SH-SY5Y (cell line): ENCODE data around the gene CCDC122.

Experiments
- GATA2 ChIP-seq: IDR thresholded peaks from 2 replicates; pipeline ENCODE4 v1.6.1; 2011; ENCODE audit warnings: mild to moderate bottlenecking, low read depth, low read length
- GATA3 ChIP-seq: IDR thresholded peaks from 2 replicates; pipeline ENCODE4 v1.6.1; 2011; ENCODE audit warnings: low read depth, mild to moderate bottlenecking, low read length, moderate library complexity

- TF ChIP-seq GATA2 (no peak), GATA3 (no peak)
These were observed 63.1 kb downstream of the CCDC122 start for GRCh38 chr13:43816401-43816889.
